ENCODE data around the gene MLF2. TPM values are rescaled to one million over a fixed set of nuclear protein-coding genes. Genes with fewer than 3 reads are reported as not detected.

The MLF2 gene
- polyA plus RNA-seq, 1 donor: 187 TPM

DNA sequence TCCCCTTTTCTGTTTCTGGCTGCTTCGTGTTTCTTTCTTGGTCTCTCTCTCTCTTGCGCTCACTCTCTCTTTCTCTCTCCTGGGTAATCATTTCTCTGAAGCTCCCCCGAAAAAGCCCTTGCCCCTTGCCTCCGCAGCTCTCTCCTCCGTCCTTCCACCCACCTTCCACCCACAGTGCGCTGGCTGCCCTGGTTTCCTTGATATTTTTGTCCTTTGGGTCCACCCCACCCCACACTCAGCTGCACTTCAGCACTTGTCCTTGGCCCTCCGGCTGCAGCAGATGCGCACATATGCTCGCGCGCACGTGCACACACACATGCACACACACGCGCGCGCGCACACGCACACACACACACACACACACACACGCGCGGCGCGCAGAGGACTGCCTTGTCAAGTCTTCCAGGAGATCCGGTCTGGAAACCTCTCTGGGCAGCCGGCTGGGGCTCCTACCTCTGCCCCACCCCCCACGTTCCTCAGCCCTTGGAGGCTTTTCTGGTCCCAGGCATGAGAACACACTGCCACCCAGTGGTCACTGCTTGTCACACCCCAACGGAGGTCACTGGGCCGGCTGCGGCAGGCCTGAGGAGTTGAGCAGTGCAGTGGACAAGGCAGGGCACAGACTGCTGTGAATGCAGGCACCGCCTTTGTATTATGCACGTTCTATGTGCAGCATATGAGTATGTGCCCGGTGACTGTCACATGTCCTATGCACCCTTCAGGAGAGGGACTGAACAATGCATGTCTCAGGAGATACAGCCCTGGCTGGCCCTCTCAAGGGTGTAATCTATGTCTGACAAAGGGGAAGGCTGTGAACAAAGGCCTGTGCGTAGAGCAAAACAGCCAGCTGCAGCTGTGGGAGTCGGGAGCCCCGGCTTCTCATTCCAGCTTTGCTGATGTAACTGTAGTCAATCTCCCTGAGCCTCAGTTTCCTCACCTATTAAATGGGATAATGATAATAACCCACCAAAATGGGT lies 25.9 kb upstream of the MLF2 start:
- peak; percentile 96 for DNase-seq

DNA sequence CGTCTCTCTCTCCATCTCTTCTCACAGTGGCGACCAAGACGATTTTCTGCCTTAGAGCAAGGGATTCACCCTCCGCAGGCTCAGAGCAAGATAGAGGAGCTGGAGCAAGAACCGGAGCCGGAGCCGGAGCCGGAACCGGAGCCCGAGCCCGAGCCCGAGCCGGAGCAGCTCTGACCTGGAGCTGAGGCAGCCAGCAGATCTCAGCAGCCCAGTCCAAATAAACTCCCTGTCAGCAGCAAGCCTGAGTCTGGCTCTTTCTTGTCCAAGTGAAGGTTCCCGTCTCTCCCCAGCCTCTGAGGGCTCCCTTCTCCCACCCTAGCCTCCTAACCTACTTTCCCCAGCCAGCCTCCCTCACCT lies 25.3 kb upstream of the MLF2 start:
- no peak for DNase-seq

DNA sequence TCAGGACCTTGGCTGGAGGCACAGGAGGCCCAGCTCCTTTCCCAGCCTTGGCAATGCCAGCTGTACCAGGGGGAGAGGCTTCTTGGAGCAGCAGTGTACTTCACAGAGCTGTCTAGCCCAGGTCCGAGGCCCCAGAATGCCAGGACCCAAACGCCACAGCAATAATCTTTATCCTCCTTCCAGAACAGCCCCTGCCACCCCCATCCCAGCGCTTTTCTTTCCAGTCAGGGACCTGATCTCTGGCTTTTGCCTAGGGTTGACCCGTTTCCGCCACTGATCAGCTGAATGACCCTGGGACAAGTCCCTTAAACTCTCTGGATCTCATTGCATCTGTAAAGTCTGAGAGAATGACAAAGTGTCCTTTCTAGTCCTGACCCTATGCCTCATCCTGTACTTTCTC lies 24.4 kb upstream of the MLF2 start:
- no peak for DNase-seq

DNA sequence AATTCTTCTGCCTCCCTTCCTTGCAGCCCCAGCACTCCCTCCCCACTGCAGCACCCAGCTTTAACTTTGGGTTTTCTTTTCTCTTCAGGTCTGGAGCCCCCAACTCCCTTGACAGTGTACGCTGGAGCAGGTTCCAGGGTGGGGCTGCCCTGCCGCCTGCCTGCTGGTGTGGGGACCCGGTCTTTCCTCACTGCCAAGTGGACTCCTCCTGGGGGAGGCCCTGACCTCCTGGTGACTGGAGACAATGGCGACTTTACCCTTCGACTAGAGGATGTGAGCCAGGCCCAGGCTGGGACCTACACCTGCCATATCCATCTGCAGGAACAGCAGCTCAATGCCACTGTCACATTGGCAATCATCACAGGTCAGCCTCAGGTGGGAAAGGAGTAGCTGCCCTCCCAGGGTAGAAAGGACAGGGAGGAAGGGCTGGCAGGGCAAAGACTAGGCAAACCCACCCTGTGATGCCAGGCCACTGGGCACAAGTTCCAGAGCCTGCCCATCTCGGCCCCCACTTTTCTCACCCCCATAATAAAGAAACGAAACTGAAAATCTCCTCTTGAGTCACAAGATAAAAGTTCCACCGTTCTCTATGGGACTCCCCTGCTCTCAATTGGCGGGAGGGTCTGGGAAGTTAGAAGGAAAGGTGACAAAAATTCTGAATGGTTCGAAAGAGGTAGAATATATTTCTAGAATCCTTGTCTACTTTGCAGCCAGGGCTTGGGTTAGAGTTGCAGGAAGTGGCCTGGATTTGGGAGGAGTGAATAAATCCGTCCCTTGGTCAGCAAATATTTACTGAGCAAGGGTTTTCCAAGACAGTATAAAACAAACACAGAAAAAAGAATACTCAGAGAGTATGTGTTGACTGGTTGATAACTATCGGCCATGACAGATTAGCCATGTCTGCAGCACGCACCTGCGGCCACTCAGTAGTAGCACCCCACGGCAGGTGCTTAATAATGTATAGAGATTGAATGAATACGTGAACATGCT lies 22.5 kb upstream of the MLF2 start:
- no peak for DNase-seq

DNA sequence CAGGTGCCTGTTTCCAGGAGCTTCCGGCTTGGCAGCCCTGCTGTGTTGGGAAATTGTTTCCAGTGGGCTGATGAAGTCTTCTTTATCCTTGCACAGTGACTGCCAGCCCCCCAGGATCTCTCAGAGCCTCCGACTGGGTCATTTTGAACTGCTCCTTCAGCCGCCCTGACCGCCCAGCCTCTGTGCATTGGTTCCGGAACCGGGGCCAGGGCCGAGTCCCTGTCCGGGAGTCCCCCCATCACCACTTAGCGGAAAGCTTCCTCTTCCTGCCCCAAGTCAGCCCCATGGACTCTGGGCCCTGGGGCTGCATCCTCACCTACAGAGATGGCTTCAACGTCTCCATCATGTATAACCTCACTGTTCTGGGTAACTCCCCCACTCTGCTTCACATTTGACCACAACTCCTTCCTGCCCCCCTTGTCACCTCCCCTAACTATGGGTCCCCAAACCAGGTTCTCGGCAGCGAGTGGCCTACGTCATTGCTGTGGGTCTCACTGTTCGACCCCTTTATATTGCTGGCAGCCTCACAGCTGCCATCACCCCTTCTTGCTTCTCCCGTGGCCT lies 21.6 kb upstream of the MLF2 start:
- no peak for DNase-seq

DNA sequence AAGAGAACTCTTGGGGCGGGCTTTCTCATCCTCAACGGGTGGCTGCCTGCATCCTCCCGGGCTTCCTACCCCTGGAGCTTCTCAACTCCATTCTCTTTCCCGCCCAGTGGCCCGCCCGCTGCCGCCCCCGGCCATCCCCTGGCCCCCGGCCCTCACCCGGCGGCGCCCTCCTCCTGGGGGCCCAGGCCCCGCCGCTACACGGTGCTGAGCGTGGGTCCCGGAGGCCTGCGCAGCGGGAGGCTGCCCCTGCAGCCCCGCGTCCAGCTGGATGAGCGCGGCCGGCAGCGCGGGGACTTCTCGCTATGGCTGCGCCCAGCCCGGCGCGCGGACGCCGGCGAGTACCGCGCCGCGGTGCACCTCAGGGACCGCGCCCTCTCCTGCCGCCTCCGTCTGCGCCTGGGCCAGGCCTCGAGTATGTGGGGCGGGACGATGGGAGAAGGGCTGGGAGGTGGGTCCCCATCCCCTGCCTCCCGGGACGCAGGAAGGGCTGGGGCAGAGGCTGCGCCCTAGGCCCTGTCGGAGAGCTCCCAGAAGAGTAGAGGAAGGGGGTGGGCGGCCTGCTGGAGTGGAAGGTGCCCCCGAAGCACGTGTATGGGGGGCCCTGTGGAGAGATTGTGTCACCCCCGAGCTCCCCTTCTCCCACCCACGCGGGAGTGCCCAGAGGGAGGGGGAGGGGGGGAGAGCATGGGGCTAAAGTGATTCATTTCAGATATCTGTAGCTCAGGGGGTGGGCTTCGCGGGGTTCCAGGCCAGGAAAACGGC lies 20.8 kb upstream of the MLF2 start:
- DNase-seq: no peak

DNA sequence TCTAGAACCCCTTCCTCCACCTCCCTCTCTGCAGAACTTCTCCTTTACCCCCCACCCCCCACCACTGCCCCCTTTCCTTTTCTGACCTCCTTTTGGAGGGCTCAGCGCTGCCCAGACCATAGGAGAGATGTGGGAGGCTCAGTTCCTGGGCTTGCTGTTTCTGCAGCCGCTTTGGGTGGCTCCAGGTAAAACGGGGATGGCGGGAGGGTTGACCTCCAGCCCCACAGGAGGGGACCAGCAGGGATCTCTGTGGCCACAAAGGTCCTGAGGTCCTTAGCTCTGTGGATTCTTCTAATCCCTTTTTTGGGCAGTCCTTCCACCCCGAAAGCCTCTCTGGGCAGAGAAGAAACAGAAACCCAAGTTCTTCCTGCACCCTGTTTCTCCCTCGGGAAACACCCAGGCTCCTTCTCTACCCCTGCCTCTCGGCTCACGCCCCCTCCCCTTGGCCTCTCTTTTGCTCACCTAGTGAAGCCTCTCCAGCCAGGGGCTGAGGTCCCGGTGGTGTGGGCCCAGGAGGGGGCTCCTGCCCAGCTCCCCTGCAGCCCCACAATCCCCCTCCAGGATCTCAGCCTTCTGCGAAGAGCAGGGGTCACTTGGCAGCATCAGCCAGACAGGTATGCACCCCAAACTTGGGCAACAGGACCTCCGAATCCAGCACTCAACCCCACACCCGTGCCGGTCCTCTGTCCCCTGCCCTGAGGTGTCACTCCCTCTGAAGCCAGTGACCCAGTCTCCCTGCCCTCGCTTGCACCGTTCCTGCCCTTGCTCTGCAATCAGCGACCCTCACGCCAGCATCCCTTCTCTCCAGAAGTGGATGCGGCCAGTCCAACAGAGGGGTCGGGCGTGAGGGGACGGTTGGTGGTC lies 20.0 kb upstream of the MLF2 start:
- no peak for DNase-seq

DNA sequence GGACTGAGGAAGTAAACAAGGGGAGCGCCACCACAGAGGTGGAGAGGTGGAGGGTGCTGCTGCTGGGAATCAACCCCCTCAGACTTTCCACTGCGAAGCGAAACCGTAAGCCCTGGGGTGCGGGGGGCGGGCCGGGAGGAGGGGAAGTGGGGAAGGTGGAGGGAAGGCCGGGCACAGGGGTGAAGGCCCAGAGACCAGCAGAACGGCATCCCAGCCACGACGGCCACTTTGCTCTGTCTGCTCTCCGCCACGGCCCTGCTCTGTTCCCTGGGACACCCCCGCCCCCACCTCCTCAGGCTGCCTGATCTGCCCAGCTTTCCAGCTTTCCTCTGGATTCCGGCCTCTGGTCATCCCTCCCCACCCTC lies 19.4 kb upstream of the MLF2 start, which contains the start of gene LAG3:
LAG3 (plus strand) TSS at position 190 of the 365 bp plus-strand sequence. CDS start 333 bp downstream, outside the sequence.
- no peak for DNase-seq

DNA sequence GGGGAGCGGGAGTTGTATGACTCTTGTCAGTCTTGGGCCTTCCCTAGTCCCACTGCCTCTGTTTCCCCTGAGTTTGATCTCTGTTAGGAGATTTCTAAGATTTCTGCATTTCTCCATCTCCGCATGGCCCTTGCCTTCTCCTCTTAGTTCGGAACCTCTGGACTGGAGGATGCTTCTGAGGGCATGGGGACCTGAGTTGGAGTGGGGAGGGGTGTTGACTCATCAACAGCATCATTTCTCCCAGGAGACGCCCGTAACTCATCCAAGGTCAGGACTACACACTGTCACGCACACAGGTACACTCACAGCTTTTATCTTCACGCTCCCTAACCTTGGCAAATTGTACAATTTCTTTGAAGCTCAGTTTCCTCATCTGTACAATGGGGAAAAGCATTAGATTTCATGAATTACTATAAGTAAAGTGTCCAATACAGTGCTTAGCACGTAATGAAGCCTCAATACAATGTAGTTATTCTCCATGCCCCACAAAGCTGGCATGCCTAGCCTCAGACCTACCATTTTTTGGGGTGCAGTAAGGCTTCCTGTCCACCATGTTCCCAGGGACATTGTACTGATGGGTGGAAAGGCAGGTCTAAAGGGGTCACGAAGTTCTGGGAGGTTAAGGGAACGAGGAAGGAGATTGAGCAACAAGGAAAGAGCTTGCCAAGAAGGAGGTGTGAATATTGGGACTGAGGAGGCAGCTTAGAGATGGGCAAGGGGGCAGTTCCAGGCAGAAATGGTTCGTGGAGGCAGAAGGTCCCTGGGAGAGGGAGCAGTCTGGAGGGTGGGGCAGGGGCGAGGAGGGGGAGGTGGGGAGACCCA lies 18.8 kb upstream of the MLF2 start:
- DNase-seq: no peak

DNA sequence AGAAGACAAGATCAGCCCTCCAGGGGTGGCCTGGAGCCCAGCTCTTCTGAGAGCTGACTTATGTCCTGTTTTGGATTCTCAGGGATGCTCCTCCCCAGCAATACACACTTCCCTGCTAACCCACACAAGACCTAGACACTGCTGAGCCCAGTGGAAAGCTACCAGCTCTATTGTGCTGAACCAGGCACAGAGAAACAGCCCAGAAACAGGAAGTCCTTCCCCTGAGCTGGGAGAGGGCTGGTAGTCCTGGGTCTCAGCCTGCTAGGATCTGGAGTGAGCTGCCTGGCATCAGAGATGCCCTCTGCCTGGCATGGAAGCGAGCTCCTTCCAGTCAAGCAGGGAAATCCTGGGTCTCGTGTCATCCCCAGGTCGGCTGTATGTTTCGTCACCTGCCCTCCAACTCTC lies 18.2 kb upstream of the MLF2 start:
- no peak for DNase-seq

DNA sequence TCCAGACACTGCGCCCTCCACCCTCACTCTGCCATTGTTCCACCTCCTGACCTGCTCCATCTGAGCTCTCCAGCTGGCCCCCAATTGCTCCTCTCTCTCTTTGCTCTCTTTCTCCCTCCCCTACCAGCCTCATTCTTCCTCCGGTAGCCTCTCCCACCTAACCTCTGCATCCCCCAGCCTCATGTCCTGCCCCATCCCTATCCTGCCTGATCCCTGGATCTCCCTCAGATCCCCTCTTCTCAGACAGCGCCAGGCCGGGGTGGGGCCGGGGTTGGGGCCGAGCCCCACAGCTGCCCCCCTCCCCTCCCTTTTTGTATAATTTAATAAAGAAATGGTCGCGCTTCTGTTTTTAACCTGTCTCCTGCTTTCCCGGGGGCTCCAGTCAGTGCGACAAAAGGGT lies 17.7 kb upstream of the MLF2 start:
- DNase-seq: no peak

DNA sequence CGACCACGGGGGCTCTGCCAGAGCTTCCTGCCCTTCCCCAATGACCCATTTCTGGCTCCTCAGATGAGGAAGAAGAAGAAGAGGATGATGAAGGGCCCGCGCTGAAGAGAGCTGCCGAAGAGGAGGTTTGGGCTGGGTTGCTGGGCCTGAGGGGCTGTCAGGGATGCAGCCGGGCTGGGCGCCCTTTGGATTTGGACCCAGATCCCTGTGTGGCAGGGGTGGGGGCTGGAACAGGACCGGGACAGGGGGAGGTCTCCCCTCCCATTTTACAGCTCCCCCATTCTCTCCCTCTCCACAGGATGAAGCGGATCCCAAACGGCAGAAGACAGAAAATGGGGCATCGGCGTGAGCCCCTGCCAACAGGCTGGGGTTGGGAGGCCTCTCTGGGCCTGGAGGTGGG lies 17.2 kb upstream of the MLF2 start:
- no peak for DNase-seq

DNA sequence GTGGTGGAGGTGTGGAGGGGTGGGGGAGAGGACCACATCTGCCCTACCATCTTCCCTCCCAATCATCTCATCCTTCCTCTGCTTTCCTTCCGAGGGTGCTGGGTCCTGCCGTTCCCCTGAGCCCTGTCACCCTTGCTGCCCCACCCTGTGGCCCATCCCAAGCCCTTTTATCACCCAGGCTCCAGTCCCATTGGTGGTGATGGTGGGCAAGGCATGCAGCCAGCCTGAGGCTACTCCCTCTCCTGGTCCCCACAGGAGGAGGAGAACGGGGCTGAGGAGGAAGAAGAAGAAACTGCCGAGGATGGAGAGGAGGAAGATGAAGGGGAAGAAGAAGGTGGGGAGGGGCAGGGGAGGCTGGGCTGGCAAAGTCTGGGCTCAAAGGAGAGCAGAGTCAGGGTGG lies 16.7 kb upstream of the MLF2 start:
- DNase-seq: no peak

DNA sequence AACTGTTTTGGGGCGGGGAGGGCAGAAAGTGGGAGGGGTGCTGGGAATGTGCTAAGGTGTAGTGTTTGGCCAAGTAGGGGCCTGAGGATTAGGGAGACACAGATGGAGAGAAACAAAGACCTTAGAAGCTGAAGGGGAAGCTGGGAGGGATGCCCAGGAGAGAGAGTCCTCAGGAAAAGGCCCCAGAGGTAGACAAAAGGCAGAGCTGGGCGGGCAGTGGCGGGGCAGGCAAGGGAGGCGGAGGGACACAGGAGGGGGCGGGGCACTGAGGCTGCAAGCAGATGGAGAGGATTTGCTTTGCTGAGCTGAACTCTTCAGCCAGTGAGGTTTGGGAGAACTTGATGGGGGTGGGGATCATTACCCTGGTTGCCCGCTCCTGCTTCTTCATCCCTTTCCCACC lies 16.0 kb upstream of the MLF2 start:
- DNase-seq: peak; percentile 58

DNA sequence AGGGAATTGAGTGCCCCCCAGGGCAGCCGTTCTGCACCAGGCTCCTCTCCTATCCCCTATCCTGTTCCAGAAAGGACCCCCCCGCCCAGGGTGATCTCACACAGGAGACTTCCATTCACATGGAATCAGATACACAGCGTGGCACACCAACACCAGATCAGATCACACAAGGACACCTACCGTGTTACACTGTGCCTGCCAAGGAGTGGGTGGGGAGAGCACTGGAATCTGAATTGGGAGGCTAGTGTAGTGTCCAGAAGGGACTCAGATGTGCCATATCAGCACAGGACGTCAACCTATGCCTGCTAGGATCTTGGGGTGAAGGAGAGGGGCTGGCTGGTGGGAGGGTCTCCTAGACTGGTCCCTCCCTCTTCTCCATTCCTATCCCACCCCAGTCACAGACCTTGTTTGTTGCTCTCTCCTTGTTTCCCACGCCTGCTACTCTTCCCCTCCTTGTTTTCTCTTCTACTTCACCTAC lies 15.5 kb upstream of the MLF2 start:
- peak; percentile 42 for DNase-seq

DNA sequence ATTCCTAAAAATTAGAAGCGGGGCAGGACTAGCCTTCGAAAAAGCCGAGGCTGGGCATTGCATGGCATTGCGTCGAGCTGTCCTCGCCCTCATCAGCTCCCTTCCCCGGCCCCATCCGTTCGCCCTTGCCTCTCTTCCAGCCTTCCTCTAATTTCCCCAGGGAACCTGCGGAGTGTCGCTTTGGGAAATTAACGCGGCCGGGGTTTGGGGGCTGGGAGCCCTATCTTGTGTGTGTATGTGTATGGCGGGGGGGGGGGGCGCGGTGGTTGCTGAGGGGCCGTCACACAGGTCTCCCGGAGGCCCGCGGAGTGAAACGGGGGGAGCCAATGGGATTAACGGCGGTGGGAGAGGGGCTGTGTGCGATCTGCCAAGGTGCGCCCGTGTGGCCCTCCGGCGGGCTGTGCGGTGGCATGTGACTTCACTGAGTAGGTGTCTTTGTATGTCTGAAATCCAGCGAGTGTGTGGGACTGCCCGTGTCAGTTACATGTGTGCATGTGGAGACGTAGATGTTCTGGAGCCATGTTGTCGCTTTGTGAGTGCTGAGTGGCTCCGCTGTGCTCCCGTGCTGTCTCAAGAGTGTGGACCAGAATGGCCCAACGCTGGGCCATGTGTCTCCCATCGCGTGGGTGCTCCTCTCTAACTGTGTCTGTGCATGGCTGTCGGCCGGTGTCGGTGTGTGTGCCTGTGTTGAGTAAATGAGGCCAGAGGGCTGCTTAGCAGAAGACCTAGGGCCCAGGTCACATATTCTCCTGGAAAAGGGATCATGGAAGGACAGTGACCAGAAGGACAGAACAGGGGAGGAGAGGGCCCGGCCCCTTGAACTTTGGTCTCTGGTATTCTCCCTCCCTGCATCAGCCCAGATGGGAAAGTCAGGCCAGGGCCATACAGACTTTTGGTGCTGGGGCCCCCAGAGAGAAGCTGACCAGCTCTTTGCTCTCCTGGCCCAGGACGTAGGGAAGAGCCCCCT lies 14.7 kb upstream of the MLF2 start:
- peak; percentile 34 for DNase-seq

DNA sequence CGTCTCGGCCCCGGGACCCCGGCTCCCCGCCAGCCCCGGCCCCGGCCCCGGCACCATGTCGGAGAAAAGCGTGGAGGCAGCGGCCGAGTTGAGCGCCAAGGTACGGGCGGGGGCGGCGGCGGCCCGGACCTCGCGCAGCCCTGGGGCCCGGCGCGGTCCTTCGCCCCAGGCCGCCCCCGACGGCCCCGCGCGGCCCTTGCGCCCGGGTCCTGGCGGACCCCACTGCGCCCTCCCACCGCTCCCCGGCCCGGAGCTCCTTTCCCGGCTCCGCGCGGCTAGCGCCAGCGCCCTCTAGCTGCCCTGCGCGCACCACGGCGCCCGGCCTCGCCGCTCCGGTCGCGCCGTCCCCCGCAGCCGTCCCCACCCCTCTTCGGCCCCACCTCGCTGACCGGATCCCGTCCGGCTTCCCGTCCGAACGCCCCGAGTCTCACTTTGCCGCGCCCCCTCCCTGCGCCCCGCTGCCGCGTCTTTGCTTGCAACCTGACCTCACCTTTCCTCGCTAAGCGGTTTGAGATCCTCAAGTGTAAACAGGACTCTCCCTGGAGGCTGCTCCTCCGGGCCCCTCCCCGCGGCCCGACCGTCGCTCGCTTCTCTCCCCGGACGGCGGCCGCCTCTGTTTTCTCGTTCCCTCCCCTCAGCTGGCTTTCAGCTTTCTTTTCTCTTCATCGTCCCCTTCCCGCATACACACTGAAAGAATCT lies 13.9 kb upstream of the MLF2 start:
- peak; percentile 72 for DNase-seq

Measured in left kidney (tissue), 2 donors.